ENCODE measurements around the gene ANTXR1. TPM values are rescaled to one million over a fixed set of nuclear protein-coding genes. Genes with fewer than 3 reads are reported as not detected.

ANTXR1 gene
- total and polyA plus RNA-seq, 9 of the 15 experiments (the other 6 are each of a cell fraction or from before 2014, with no cell fraction given) = 0.07 to 1.00 (median 0.54) TPM

GRCh38 chr2:69168950-69169654 lies 156.1 kb downstream of the ANTXR1 start (continued):
- TF ChIP-seq FOXO4 (CRISPR knock-in tag; IDR thresholded peaks at IDR 0.05) = no peak
- no peak for TF ChIP-seq ZNF324 (CRISPR knock-in tag; IDR thresholded peaks at IDR 0.05)
- TF ChIP-seq RUNX1 (IDR thresholded peaks at IDR 0.05; ENCODE audit: low read depth) = no peak

DNA sequence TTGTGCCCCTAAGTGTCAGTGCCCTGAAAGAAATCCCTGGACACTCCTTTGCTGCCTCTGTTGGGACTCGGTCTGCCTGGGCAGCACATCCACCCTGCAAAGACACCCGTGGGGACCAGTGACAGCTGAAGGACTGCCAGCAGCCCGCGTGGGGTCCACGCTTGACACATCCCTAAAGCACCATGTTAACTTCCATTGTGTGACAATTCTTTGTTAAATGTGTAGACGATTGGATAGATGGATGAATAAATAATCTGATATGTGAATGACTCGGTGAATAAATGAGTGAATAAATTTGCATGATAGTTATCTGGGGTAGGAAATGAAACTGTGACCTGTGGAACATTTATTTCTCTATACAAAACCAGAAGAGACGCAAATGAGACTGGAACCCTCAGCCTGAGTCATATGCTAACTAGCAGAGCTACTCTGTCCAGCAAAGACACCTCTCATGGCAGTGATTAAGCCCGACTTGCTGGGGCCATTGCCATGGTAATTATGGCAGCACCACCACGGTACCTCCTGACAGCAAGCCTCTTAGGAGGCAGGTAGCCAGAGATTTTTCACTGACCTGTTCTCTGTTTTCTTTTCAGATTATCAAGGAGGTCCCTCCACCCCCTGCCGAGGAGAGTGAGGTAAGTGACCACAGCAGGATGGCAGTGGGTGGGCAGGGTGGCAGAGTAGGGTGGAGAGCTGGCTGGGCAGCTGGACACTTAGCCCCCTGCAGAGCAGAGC lies 156.8 kb downstream of the ANTXR1 start:
- in situ Hi-C loops (cut with MboI) (no loop called here), intact Hi-C loops (cut with micrococcal nuclease) (no loop called here)
- DNase-seq (ENCODE audit: extremely low read depth in 1 of 4, low spot score in 3 of 4) (no peak), ATAC-seq (no peak), FAIRE-seq (no peak)
- Histone ChIP-seq H3K4me3 (no peak overlapping the region), H3K36me3 (ENCODE audit: control insufficient read depth, insufficient read depth, low read length) (no peaks in the 10 kb centered on the region), H3K27ac (ENCODE audit: extremely low read depth, low read depth, low read length) (no peak overlapping the region), H3K79me2 (ENCODE audit: control insufficient read depth, insufficient read depth, low read length) (no peaks in the 10 kb centered on the region), H3K9ac (ENCODE audit: insufficient read depth in 1 of 2, low read depth in 2 of 2, low read length in 2 of 2) (no peak overlapping the region), H4K20me1 (replicated peaks; ENCODE audit: control insufficient read depth, insufficient read depth, low read length) (no peaks in the 10 kb centered on the region; the same call in 1 of the 2 replicates), H3K9me3 (replicated peaks; ENCODE audit: control insufficient read depth, insufficient read depth, low read depth, low read length) (no peaks in the 10 kb centered on the region), H2AFZ (ENCODE audit: low read depth, low read length) (no peak overlapping the region), H3K4me2 (ENCODE audit: insufficient read depth, low read length) (no peak overlapping the region), H3K9me1 (ENCODE audit: control insufficient read depth, insufficient read depth, low read length) (no peaks in the 10 kb centered on the region), H3K27me3 (ENCODE audit: control insufficient read depth in 2 of 2, insufficient read depth in 2 of 2, low read length in 2 of 2) (peaks cover 15 to 41% of the 10 kb centered on the region in 2 experiments; a peak in 4 of 5 replicates), H3K4me1 (replicated peaks in 1 of 2; ENCODE audit: control insufficient read depth in 2 of 2, insufficient read depth in 2 of 2, low read length in 2 of 2) (no peaks in the 10 kb centered on the region)
- CTCF ChIA-PET (ENCODE audit: low intra/inter-chr PET ratio) = interaction anchor here (0.6 kb wide), 1 partner anchor 18 kb away, joined by 3 read pairs; no protein-coding TSS in a partner anchor
- no TSS peak for BruUV-seq (replicated peaks)
- 2% methylated on average over 11 of the region's 11 CpGs for WGBS (ENCODE audit: insufficient coverage, low coverage, missing lambda C conversion rate)
- POLR2A ChIA-PET = interaction anchor here (1.8 kb wide), 1 partner anchor 19 kb away, joined by 4 read pairs; no protein-coding TSS in a partner anchor
- no peak for TF ChIP-seq NBN (IDR thresholded peaks at IDR 0.05; ENCODE audit: low read depth)
- no peak for TF ChIP-seq KDM4B (IDR thresholded peaks at IDR 0.05; ENCODE audit: borderline replicate concordance in 2 of 2, low read depth in 1 of 2)
- TF ChIP-seq GABPB1 (CRISPR knock-in tag; IDR thresholded peaks at IDR 0.05) = no peak
- TF ChIP-seq, protein P1, sequence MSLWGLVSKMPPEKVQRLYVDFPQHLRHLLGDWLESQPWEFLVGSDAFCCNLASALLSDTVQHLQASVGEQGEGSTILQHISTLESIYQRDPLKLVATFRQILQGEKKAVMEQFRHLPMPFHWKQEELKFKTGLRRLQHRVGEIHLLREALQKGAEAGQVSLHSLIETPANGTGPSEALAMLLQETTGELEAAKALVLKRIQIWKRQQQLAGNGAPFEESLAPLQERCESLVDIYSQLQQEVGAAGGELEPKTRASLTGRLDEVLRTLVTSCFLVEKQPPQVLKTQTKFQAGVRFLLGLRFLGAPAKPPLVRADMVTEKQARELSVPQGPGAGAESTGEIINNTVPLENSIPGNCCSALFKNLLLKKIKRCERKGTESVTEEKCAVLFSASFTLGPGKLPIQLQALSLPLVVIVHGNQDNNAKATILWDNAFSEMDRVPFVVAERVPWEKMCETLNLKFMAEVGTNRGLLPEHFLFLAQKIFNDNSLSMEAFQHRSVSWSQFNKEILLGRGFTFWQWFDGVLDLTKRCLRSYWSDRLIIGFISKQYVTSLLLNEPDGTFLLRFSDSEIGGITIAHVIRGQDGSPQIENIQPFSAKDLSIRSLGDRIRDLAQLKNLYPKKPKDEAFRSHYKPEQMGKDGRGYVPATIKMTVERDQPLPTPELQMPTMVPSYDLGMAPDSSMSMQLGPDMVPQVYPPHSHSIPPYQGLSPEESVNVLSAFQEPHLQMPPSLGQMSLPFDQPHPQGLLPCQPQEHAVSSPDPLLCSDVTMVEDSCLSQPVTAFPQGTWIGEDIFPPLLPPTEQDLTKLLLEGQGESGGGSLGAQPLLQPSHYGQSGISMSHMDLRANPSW (CRISPR knock-in tag; IDR thresholded peaks at IDR 0.05) = no peak
- TF ChIP-seq, protein P2, sequence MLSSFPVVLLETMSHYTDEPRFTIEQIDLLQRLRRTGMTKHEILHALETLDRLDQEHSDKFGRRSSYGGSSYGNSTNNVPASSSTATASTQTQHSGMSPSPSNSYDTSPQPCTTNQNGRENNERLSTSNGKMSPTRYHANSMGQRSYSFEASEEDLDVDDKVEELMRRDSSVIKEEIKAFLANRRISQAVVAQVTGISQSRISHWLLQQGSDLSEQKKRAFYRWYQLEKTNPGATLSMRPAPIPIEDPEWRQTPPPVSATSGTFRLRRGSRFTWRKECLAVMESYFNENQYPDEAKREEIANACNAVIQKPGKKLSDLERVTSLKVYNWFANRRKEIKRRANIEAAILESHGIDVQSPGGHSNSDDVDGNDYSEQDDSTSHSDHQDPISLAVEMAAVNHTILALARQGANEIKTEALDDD (IDR thresholded peaks at IDR 0.05) = no peak
- TF ChIP-seq, protein P3, sequence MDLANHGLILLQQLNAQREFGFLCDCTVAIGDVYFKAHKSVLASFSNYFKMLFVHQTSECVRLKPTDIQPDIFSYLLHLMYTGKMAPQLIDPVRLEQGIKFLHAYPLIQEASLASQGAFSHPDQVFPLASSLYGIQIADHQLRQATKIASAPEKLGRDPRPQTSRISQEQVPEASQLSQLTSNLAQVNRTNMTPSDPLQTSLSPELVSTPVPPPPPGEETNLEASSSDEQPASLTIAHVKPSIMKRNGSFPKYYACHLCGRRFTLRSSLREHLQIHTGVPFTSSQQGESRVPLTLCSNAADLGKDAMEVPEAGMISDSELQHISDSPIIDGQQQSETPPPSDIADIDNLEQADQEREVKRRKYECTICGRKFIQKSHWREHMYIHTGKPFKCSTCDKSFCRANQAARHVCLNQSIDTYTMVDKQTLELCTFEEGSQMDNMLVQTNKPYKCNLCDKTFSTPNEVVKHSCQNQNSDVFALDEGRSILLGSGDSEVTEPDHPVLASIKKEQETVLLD (IDR thresholded peaks at IDR 0.05) = no peak
- no peak for TF ChIP-seq THAP7 (CRISPR knock-in tag; IDR thresholded peaks at IDR 0.05)
